Endothelial cell of umbilical vein (primary cell): Measurements from ENCODE around the gene HDHD3. TPM values are rescaled to one million over a fixed set of nuclear protein-coding genes. Genes with fewer than 3 reads are reported as not detected.

Experiments used
- BruUV-seq: library from RNA; stranded (reverse); fragments of 400-500 nt; replicated peaks from 2 replicates; lab custom pipeline; 2021; lab: Mats Ljungman, UMichigan
- CTCF ChIA-PET: fragments of 300-600, 350-600 bp; sonication (Branson Sonifier 250); formaldehyde crosslinking; loops from one replicate; lab custom pipeline; 2021; ENCODE audit warnings: antibody characterized with exemption, inconsistent platforms; lab: Charles Lee
- POLR2A ChIA-PET: fragments of 300-600, 350-600 bp; sonication (Branson Sonifier 250); formaldehyde crosslinking; loops from one replicate; lab custom pipeline; 2021; ENCODE audit warnings: antibody characterized with exemption, inconsistent platforms; lab: Charles Lee
- DNase-seq: peaks from one replicate; pipeline ENCODE4 v3.0.0-alpha.2; 2011; ENCODE audit warnings: low read depth, low spot score
- FAIRE-seq: peaks from 2 replicates; lab custom pipeline; 2011; peaks lifted over from hg19 to GRCh38; lab: Jason Lieb, UNC
- H2AFZ ChIP-seq: 2 replicates; pipeline ENCODE4 v1.6.0; 2012; ENCODE audit warnings: low read depth, low read length, control low read depth, inconsistent platforms
- H3K27ac ChIP-seq: 2 replicates; pipeline ENCODE4 v1.5.1; 2011; ENCODE audit warnings: low read depth, mild to moderate bottlenecking, control low read depth, low read length, moderate library complexity; ENCODE audit not compliant: insufficient read depth
- H3K27me3 ChIP-seq, 2 experiments: 2 replicates each; pipeline versions ENCODE4 v1.6.0 to v1.6.1; 2011; ENCODE audit warnings: low read length in 2 of 2, mixed read lengths in 1 of 2; ENCODE audit not compliant: control insufficient read depth in 2 of 2, insufficient read depth in 2 of 2
- H3K36me3 ChIP-seq, 2 experiments: 2 replicates in 1 of 2; 3 replicates in 1 of 2; pipeline ENCODE4 v1.5.1; 2011; ENCODE audit warnings: low read length in 2 of 2, mild to moderate bottlenecking in 1 of 2, moderate library complexity in 1 of 2; ENCODE audit not compliant: control insufficient read depth in 2 of 2, insufficient read depth in 2 of 2; ENCODE audit errors: extremely low read depth in 1 of 2
- H3K4me1 ChIP-seq: 3 replicates; pipeline ENCODE4 v1.5.1; 2011; ENCODE audit warnings: mild to moderate bottlenecking, low read length; ENCODE audit not compliant: control insufficient read depth, insufficient read depth; ENCODE audit errors: extremely low read depth
- H3K4me2 ChIP-seq: 2 replicates; pipeline ENCODE4 v1.6.1; 2011; ENCODE audit warnings: low read length, control low read depth, mixed read lengths; ENCODE audit not compliant: insufficient read depth
- H3K4me3 ChIP-seq, 3 experiments: fragments of 200-600 bp in 1 of 3; sonication (generic), shearing (Covaris generic) in 1 of 3; replicated peaks in 1 of 3; 2 replicates each; pipeline ENCODE4 v1.5.1; 2011 to 2016; ENCODE audit warnings: control low read depth in 3 of 3, low read length in 3 of 3, mild to moderate bottlenecking in 2 of 3, inconsistent platforms in 1 of 3, low read depth in 1 of 3, moderate library complexity in 1 of 3; ENCODE audit not compliant: insufficient read depth in 1 of 3
- H3K79me2 ChIP-seq: 2 replicates; pipeline ENCODE4 v1.6.0; 2012; ENCODE audit warnings: low read length, inconsistent platforms; ENCODE audit not compliant: control insufficient read depth, insufficient read depth
- H3K9ac ChIP-seq: replicated peaks from 2 replicates; pipeline ENCODE3; 2011; ENCODE audit warnings: low read length, control low read depth; ENCODE audit not compliant: insufficient read depth; ENCODE audit errors: extremely low read depth
- H3K9me1 ChIP-seq: replicated peaks from 3 replicates; pipeline ENCODE4 v1.6.0; 2011; ENCODE audit warnings: mild to moderate bottlenecking, low read length; ENCODE audit not compliant: control insufficient read depth, insufficient read depth; ENCODE audit errors: extremely low read depth
- H3K9me3 ChIP-seq: replicated peaks from 2 replicates; pipeline ENCODE4 v1.5.1; 2012; ENCODE audit warnings: low read length, inconsistent platforms; ENCODE audit not compliant: control insufficient read depth, insufficient read depth
- H4K20me1 ChIP-seq: replicated peaks from 2 replicates; pipeline ENCODE3; 2011; ENCODE audit warnings: mild to moderate bottlenecking, low read length; ENCODE audit not compliant: control insufficient read depth, insufficient read depth; ENCODE audit errors: extremely low read depth
- EZH2 ChIP-seq: IDR thresholded peaks from 2 replicates; pipeline ENCODE4 v1.6.1; 2012; ENCODE audit warnings: borderline replicate concordance, low read depth, mild to moderate bottlenecking, moderate library complexity, low read length, inconsistent platforms; ENCODE audit not compliant: severe bottlenecking
- GATA2 ChIP-seq: IDR thresholded peaks from 2 replicates; pipeline ENCODE4 v1.7.0; 2011; ENCODE audit warnings: low read depth, mild to moderate bottlenecking, moderate library complexity, mixed read lengths, low read length; ENCODE audit not compliant: insufficient read length, insufficient read depth
- MYC ChIP-seq: IDR thresholded peaks from one replicate; pipeline ENCODE4 v1.6.1; 2011; ENCODE audit warnings: mild to moderate bottlenecking, low read depth, low read length
- POLR2AphosphoS5 ChIP-seq: IDR thresholded peaks from 2 replicates; pipeline ENCODE4 v1.6.1; 2012; ENCODE audit warnings: low read depth, mild to moderate bottlenecking, control low read depth, low read length, moderate library complexity; ENCODE audit not compliant: insufficient read depth
- dilution Hi-C: fragments of 300-500 bp; cut with MboI; formaldehyde crosslinking; loops from one replicate; pipeline ENCODE4 v1.15.0; 2019; ENCODE audit warnings: low sequenced_read_pairs; ENCODE audit not compliant: extremely low pct_ligation_motif_present
- intact Hi-C: fragments of 100-400 bp; cut with micrococcal nuclease; formaldehyde crosslinking; loops from one replicate; pipeline ENCODE4 v1.10.0; 2022
- polyA plus RNA-seq, 4 experiments: library from polyadenylated mRNA; depleted of rRNA in 3 of 4; stranded (reverse) in 3 of 4; unstranded in 1 of 4; fragments of >200 nt; gene quantifications; 2 replicates each; pipeline versions ENCODE4 v1.2.1 to v1.2.3, GENCODE V29; 2011 to 2012; ENCODE audit warnings: missing spikeins in 1 of 4
- total RNA-seq: library from RNA; stranded (reverse); gene quantifications from 2 replicates; pipeline ENCODE4 v1.2.3, GENCODE V29; 2021

HDHD3 gene
- total and polyA plus RNA-seq, 2 donors (not counting 3 experiments of a cell fraction or from before 2014, with no cell fraction given), result 7.6 to 14.1 TPM

GRCh38 chr9:113350937-113351336 lies 25.8 kb downstream of the HDHD3 start:
- intact Hi-C loops (no loop called here), dilution Hi-C loops (no loop called here)
- no peak overlapping the region for H3K9ac ChIP-seq
- BruUV-seq, result no TSS peak
- H3K9me3 ChIP-seq, result no peaks in the 10 kb centered on the region
- POLR2A ChIA-PET, result no interaction called here
- no peaks in the 10 kb centered on the region for H4K20me1 ChIP-seq
- H3K36me3 ChIP-seq, result no peaks in the 10 kb centered on the region
- H3K4me1 ChIP-seq, result peaks cover 3% of the 10 kb centered on the region
- H3K79me2 ChIP-seq, result no peaks in the 10 kb centered on the region
- no peak overlapping the region for H3K4me3 ChIP-seq
- FAIRE-seq, result no peak
- H3K27me3 ChIP-seq, result peaks cover 44 to 53% of the 10 kb centered on the region in 2 experiments
- CTCF ChIA-PET, result interaction anchor here (1.8 to 2.2 kb wide), 2 partner anchors 11 to 54 kb away, joined by 5 read pairs; partner anchors contain the start of gene WDR31
- H3K4me2 ChIP-seq, result no peak overlapping the region
- no peaks in the 10 kb centered on the region for H3K9me1 ChIP-seq
- no peak overlapping the region for H3K27ac ChIP-seq
- peak; percentile 47 for TF ChIP-seq EZH2
- no peak for TF ChIP-seq POLR2AphosphoS5
- TF ChIP-seq MYC, result no peak
- no peak for DNase-seq
- H2AFZ ChIP-seq, result no peak overlapping the region

- Histone ChIP-seq H3K27me3 (peaks cover 43 to 52% of the 10 kb centered on the region in 2 experiments), H3K4me2 (no peak overlapping the region), H3K9me1 (no peaks in the 10 kb centered on the region), H3K27ac (no peak overlapping the region), H3K9me3 (no peaks in the 10 kb centered on the region), H2AFZ (no peak overlapping the region), H3K4me1 (peaks cover 3% of the 10 kb centered on the region), H4K20me1 (no peaks in the 10 kb centered on the region), H3K4me3 (no peak overlapping the region), H3K36me3 (no peaks in the 10 kb centered on the region), H3K79me2 (no peaks in the 10 kb centered on the region), H3K9ac (no peak overlapping the region)
- DNase-seq (no peak), FAIRE-seq (no peak)
- BruUV-seq, result no TSS peak
- intact Hi-C loops, result no loop called here
- peak; percentile 78 for TF ChIP-seq EZH2
- no peak for TF ChIP-seq GATA2
- ChIA-PET POLR2A (no interaction called here), CTCF (interaction anchor here (1.8 to 2.2 kb wide), 2 partner anchors 10 to 55 kb away, joined by 5 read pairs; partner anchors contain the start of gene WDR31)
- dilution Hi-C loops, result no loop called here
Measured at GRCh38 chr9:113350107-113350661, 26.6 kb downstream of the HDHD3 start.
